HEK293 (cell line): ENCODE results near the gene CDKL5.

ENCODE experiments used
- BCL11A ChIP-seq: fragments of 450-650 bp; formaldehyde crosslinking; IDR thresholded peaks from 2 replicates; pipeline ENCODE4 v1.5.1; 2016; ENCODE audit warnings: low read depth, missing biosample characterization, missing genetic modification characterization
- MZF1 ChIP-seq: fragments of 450-650 bp; formaldehyde crosslinking; IDR thresholded peaks from 2 replicates; pipeline ENCODE4 v1.5.1; 2017; ENCODE audit warnings: missing biosample characterization, missing genetic modification characterization, borderline replicate concordance
- REPIN1 ChIP-seq: fragments of 450-650 bp; formaldehyde crosslinking; IDR thresholded peaks from 2 replicates; pipeline ENCODE4 v1.5.1; 2017; ENCODE audit warnings: missing biosample characterization, missing genetic modification characterization, low read depth
- SALL2 ChIP-seq: fragments of 450-650 bp; formaldehyde crosslinking; IDR thresholded peaks from 2 replicates; pipeline ENCODE4 v1.5.0; 2017; ENCODE audit warnings: missing biosample characterization, mild to moderate bottlenecking, missing genetic modification characterization, borderline replicate concordance
- YY1 ChIP-seq: fragments of 450-650 bp; formaldehyde crosslinking; IDR thresholded peaks from 2 replicates; pipeline ENCODE4 v1.5.1; 2018; ENCODE audit warnings: missing biosample characterization, missing genetic modification characterization
- ZNF239 ChIP-seq: fragments of 450-650 bp; formaldehyde crosslinking; IDR thresholded peaks from 2 replicates; pipeline ENCODE4 v1.5.1; 2016; ENCODE audit warnings: missing biosample characterization, missing genetic modification characterization
- ZNF26 ChIP-seq: fragments of 450-650 bp; formaldehyde crosslinking; IDR thresholded peaks from 2 replicates; pipeline ENCODE4 v1.5.1; 2016; ENCODE audit warnings: missing biosample characterization, missing genetic modification characterization
- ZNF341 ChIP-seq: fragments of 450-650 bp; formaldehyde crosslinking; IDR thresholded peaks from 2 replicates; pipeline ENCODE4; 2016; ENCODE audit warnings: low read depth, missing biosample characterization, missing genetic modification characterization
- ZNF391 ChIP-seq: fragments of 450-650 bp; formaldehyde crosslinking; IDR thresholded peaks from 2 replicates; pipeline ENCODE4 v1.5.1; 2016; ENCODE audit warnings: low read depth, missing biosample characterization, missing genetic modification characterization, borderline replicate concordance
- TF ChIP-seq, protein P1 (sequence below): fragments of 450-650 bp; formaldehyde crosslinking; IDR thresholded peaks from 2 replicates; pipeline ENCODE4 v1.5.1; 2016; ENCODE audit warnings: missing biosample characterization, missing genetic modification characterization
- TF ChIP-seq, protein P2 (sequence below): fragments of 450-650 bp; formaldehyde crosslinking; IDR thresholded peaks from 2 replicates; pipeline ENCODE4 v1.5.1; 2016; ENCODE audit warnings: missing biosample characterization, missing genetic modification characterization
- TF ChIP-seq, protein P3 (sequence below): fragments of 450-650 bp; formaldehyde crosslinking; IDR thresholded peaks from 2 replicates; pipeline ENCODE4 v1.5.1; 2017; ENCODE audit warnings: missing biosample characterization, missing genetic modification characterization
- TF ChIP-seq, protein P4 (sequence below): fragments of 450-650 bp; formaldehyde crosslinking; IDR thresholded peaks from 2 replicates; pipeline ENCODE4 v1.5.1; 2016; ENCODE audit warnings: missing biosample characterization, missing genetic modification characterization

DNA sequence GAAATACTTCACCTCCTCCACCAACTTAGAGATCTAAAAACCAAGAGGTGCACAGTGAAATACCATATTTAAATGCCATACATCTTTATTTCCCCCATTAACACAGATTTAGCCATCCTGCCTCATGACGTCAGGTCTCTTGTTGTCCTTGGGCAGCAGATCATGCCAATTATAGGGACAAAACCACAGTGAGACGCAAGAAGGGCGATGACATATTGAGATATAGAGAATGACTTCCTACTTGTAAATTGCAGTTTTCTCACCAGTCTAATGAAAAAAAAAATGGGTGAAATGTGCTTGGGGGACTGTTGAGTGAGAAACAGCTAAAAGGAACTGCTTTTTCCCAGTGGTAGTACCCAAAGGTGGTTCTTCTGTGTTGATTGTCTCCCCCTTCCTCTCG, 222.2 kb downstream of the CDKL5 start:
- TF ChIP-seq REPIN1 (tag by site-specific recombination) (no peak), MZF1 (tag by site-specific recombination) (no peak), ZNF391 (no peak), YY1 (tag by site-specific recombination) (no peak), BCL11A (tag by site-specific recombination) (no peak), ZNF26 (tag by site-specific recombination) (no peak), ZNF239 (tag by site-specific recombination) (no peak), SALL2 (tag by site-specific recombination) (no peak), ZNF341 (no peak)
- TF ChIP-seq, protein P1, sequence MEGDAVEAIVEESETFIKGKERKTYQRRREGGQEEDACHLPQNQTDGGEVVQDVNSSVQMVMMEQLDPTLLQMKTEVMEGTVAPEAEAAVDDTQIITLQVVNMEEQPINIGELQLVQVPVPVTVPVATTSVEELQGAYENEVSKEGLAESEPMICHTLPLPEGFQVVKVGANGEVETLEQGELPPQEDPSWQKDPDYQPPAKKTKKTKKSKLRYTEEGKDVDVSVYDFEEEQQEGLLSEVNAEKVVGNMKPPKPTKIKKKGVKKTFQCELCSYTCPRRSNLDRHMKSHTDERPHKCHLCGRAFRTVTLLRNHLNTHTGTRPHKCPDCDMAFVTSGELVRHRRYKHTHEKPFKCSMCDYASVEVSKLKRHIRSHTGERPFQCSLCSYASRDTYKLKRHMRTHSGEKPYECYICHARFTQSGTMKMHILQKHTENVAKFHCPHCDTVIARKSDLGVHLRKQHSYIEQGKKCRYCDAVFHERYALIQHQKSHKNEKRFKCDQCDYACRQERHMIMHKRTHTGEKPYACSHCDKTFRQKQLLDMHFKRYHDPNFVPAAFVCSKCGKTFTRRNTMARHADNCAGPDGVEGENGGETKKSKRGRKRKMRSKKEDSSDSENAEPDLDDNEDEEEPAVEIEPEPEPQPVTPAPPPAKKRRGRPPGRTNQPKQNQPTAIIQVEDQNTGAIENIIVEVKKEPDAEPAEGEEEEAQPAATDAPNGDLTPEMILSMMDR (tag by site-specific recombination) = no peak
- TF ChIP-seq, protein P2, sequence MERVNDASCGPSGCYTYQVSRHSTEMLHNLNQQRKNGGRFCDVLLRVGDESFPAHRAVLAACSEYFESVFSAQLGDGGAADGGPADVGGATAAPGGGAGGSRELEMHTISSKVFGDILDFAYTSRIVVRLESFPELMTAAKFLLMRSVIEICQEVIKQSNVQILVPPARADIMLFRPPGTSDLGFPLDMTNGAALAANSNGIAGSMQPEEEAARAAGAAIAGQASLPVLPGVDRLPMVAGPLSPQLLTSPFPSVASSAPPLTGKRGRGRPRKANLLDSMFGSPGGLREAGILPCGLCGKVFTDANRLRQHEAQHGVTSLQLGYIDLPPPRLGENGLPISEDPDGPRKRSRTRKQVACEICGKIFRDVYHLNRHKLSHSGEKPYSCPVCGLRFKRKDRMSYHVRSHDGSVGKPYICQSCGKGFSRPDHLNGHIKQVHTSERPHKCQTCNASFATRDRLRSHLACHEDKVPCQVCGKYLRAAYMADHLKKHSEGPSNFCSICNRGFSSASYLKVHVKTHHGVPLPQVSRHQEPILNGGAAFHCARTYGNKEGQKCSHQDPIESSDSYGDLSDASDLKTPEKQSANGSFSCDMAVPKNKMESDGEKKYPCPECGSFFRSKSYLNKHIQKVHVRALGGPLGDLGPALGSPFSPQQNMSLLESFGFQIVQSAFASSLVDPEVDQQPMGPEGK (tag by site-specific recombination) = no peak
- TF ChIP-seq, protein P3, sequence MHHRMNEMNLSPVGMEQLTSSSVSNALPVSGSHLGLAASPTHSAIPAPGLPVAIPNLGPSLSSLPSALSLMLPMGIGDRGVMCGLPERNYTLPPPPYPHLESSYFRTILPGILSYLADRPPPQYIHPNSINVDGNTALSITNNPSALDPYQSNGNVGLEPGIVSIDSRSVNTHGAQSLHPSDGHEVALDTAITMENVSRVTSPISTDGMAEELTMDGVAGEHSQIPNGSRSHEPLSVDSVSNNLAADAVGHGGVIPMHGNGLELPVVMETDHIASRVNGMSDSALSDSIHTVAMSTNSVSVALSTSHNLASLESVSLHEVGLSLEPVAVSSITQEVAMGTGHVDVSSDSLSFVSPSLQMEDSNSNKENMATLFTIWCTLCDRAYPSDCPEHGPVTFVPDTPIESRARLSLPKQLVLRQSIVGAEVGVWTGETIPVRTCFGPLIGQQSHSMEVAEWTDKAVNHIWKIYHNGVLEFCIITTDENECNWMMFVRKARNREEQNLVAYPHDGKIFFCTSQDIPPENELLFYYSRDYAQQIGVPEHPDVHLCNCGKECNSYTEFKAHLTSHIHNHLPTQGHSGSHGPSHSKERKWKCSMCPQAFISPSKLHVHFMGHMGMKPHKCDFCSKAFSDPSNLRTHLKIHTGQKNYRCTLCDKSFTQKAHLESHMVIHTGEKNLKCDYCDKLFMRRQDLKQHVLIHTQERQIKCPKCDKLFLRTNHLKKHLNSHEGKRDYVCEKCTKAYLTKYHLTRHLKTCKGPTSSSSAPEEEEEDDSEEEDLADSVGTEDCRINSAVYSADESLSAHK (tag by site-specific recombination) = no peak
- TF ChIP-seq, protein P4, sequence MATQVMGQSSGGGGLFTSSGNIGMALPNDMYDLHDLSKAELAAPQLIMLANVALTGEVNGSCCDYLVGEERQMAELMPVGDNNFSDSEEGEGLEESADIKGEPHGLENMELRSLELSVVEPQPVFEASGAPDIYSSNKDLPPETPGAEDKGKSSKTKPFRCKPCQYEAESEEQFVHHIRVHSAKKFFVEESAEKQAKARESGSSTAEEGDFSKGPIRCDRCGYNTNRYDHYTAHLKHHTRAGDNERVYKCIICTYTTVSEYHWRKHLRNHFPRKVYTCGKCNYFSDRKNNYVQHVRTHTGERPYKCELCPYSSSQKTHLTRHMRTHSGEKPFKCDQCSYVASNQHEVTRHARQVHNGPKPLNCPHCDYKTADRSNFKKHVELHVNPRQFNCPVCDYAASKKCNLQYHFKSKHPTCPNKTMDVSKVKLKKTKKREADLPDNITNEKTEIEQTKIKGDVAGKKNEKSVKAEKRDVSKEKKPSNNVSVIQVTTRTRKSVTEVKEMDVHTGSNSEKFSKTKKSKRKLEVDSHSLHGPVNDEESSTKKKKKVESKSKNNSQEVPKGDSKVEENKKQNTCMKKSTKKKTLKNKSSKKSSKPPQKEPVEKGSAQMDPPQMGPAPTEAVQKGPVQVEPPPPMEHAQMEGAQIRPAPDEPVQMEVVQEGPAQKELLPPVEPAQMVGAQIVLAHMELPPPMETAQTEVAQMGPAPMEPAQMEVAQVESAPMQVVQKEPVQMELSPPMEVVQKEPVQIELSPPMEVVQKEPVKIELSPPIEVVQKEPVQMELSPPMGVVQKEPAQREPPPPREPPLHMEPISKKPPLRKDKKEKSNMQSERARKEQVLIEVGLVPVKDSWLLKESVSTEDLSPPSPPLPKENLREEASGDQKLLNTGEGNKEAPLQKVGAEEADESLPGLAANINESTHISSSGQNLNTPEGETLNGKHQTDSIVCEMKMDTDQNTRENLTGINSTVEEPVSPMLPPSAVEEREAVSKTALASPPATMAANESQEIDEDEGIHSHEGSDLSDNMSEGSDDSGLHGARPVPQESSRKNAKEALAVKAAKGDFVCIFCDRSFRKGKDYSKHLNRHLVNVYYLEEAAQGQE = no peak
